Gastroesophageal sphincter (tissue), 3 donors: ENCODE results near the gene PXMP2.

Experiments used
- EP300 ChIP-seq: sonication (generic); formaldehyde crosslinking; IDR thresholded peaks from one replicate; pipeline ENCODE4 v1.6.1; 2017; ENCODE audit warnings: antibody characterized with exemption, mild to moderate bottlenecking
- POLR2AphosphoS5 ChIP-seq: sonication (generic); formaldehyde crosslinking; IDR thresholded peaks from one replicate; pipeline ENCODE4 v1.6.1; 2017; ENCODE audit warnings: antibody characterized with exemption
- TF ChIP-seq, protein P1 (sequence below), 4 experiments: fragments of 200-600 bp in 2 of 4; fragments of 450-650 bp in 2 of 4; sonication (generic) in 1 of 4; IDR thresholded peaks; one replicate each; pipeline ENCODE4 v1.5.1; 2017 to 2019; ENCODE audit warnings: antibody characterized with exemption in 4 of 4, mild to moderate bottlenecking in 2 of 4, moderate library complexity in 2 of 4

DNA sequence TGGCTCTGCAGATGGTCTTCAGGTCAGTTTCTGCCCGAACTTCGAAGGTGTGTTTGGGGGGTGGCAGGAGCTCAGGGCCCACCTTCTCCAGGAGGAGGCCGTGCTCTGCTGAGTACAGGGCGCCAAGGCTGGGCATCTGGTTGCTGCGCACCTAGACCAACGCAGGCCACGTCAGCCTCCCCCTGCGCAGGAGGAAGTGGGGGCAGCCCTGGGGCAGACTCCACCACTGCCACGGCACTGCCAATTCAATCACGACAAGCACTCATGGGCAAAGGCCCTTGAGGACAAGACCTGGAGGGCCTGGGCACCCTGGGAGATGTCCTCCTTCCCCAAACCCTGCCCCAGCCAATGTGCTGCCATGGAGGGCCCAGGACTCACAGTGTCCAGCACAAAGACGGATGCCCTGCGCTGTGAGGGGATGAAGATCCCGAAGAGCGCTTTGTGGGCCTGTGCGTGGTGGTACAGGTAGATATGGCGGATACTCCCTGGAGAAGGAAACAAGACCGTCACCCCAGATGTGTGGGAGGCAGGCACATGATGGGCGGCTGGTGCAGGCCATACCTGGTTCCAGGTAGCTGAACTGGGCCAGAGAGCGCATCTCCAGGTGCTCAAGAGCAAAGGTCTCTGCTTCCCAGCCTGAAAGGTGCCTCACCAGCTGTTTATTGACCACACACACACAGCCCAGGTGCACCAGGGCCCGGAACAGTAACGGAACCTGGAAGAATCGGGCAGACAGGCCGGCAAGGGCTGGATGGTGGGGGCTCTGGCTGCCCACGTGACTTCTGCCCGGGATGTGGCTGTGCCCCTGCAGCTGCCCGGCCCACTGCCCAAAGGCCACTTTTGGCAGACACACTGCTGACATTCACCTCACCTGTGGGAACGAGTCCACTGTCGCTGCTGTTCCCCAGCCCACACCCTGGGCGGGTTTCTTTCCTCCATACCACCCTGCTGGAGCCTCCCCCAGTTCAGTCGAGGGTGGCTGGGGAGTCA lies 44.2 kb upstream of the PXMP2 start:
- no peak for TF ChIP-seq POLR2AphosphoS5
- TF ChIP-seq EP300 = no peak
- TF ChIP-seq, protein P1, sequence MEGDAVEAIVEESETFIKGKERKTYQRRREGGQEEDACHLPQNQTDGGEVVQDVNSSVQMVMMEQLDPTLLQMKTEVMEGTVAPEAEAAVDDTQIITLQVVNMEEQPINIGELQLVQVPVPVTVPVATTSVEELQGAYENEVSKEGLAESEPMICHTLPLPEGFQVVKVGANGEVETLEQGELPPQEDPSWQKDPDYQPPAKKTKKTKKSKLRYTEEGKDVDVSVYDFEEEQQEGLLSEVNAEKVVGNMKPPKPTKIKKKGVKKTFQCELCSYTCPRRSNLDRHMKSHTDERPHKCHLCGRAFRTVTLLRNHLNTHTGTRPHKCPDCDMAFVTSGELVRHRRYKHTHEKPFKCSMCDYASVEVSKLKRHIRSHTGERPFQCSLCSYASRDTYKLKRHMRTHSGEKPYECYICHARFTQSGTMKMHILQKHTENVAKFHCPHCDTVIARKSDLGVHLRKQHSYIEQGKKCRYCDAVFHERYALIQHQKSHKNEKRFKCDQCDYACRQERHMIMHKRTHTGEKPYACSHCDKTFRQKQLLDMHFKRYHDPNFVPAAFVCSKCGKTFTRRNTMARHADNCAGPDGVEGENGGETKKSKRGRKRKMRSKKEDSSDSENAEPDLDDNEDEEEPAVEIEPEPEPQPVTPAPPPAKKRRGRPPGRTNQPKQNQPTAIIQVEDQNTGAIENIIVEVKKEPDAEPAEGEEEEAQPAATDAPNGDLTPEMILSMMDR (IDR thresholded peaks at IDR 0.05) = no peak
